ENCODE results near the gene COL2A1. TPM values are rescaled to one million over a fixed set of nuclear protein-coding genes. Genes with fewer than 3 reads are reported as not detected.

The COL2A1 gene
- total RNA-seq, 2 donors from 2014 or later, result not detected

DNA sequence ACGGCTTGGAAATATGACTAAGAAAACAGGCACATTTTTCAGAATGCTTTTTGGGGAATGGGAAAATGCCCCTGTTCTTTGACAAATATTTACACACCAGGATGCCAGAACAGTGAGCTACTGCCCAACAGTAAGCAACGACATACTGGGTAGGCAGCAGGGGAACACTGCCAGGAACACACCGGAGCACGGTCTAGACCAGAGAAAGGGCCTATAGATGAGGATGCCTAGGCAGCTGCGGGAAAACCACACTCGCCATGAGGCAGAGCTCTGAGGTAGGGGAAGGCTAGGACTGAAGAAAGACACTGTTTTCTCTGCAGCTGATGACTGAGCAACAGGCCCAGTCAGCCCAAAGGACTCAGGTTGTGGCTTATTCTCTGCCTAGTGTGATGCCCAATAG is 45.9 kb upstream of the COL2A1 start:
- Histone ChIP-seq H3K27me3 (no peaks in the 10 kb centered on the region), H3K36me3 (replicated peaks in 1 of 2; ENCODE audit: insufficient read depth in 1 of 2, low read depth in 2 of 2) (peaks cover 5 to 7% of the 10 kb centered on the region in 2 donors), H3K4me1 (no peaks in the 10 kb centered on the region), H3K4me3 (no peak overlapping the region), H3K27ac (no peak overlapping the region), H3K9me3 (no peaks in the 10 kb centered on the region)
- TF ChIP-seq, protein P1, sequence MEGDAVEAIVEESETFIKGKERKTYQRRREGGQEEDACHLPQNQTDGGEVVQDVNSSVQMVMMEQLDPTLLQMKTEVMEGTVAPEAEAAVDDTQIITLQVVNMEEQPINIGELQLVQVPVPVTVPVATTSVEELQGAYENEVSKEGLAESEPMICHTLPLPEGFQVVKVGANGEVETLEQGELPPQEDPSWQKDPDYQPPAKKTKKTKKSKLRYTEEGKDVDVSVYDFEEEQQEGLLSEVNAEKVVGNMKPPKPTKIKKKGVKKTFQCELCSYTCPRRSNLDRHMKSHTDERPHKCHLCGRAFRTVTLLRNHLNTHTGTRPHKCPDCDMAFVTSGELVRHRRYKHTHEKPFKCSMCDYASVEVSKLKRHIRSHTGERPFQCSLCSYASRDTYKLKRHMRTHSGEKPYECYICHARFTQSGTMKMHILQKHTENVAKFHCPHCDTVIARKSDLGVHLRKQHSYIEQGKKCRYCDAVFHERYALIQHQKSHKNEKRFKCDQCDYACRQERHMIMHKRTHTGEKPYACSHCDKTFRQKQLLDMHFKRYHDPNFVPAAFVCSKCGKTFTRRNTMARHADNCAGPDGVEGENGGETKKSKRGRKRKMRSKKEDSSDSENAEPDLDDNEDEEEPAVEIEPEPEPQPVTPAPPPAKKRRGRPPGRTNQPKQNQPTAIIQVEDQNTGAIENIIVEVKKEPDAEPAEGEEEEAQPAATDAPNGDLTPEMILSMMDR (IDR thresholded peaks at IDR 0.05), result no peak
- TF ChIP-seq POLR2A (IDR thresholded peaks at IDR 0.05), result no peak
- ATAC-seq, result no peak
- 73 to 86% methylated on average over 6 of the region's 6 CpGs for WGBS, 2 donors
- DNase-seq, result no peak
- intact Hi-C loops (cut with DNase I), result no loop called here

DNA sequence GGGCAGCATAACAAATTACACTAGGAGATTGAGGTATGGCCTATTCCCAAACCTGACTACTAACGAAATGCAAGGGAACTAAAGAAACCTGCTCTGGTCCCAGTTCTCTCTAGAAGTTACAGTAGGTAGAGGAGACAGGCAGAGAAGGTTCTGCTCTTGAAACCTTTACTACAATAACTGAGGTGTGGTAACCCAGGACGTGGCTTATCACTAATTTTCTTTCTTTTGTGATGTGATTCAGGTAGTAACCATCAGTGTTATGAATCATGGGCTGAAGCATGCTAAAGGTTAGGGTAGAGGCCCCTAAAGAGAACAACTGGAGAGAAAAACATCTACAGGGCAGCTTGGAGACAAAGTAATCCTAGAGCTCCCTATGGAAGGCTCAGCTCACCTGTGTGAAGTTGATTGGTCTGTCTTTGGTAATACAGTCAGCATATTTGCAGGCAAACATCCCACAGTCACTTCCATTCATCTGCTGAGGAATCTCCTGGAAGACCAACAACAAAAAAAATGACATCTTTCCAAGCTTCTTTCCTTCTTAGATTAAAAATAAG is 41.8 kb upstream of the COL2A1 start:
- no peak for DNase-seq
- WGBS, 2 donors, result 83 to 84% methylated on average over 2 of the region's 2 CpGs
- Histone ChIP-seq H3K36me3 (replicated peaks in 1 of 2; ENCODE audit: insufficient read depth in 1 of 2, low read depth in 2 of 2) (peaks cover 7 to 10% of the 10 kb centered on the region in 2 donors), H3K4me3 (no peak overlapping the region), H3K27me3 (no peaks in the 10 kb centered on the region), H3K9me3 (no peaks in the 10 kb centered on the region), H3K4me1 (no peaks in the 10 kb centered on the region), H3K27ac (no peak overlapping the region)
- TF ChIP-seq POLR2A (IDR thresholded peaks at IDR 0.05), result no peak
- TF ChIP-seq, protein P1 (IDR thresholded peaks at IDR 0.05), result no peak
- ATAC-seq, result no peak
- intact Hi-C loops (cut with DNase I), result no loop called here

DNA sequence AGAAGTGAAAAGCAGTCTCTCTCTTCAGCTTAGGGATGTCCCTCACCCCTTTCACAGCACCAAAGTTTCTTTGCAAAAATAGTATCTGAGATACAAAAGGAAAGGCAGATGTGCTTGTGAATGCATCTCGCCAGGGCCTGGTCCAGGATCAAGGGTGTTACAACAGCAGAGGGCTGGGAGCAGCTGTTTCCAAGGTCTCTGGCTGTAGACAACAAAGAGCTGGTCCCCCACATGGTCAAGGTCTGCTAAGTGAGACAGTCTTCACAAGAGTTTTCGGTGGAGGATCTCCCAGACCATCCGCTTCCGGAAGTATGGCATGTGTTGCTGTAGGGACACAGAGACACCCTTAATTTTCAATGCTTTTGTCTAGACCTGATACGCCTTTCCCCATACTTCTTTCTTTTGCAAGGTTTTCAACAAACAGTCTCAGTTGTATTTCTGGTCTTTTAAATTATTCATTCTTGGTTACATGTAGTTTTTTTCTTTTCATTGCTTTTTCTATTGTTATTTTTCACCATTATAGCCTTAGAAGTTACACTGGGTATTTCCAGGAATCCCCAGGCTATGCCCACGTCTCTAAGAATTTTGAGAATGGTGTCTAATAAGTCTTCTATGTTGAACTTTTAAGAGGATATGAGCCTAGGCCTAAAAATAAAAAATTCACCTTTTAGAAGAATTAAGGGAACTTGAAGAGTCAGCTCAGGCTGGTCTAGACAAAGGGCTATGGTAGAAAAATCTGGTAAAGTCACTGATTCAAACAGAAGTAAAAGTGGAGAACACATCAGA is 41.0 kb upstream of the COL2A1 start:
- 89 to 90% methylated on average over 6 of the region's 6 CpGs for WGBS, 2 donors
- ATAC-seq (no peak), DNase-seq (no peak)
- no peak overlapping the region for H3K27ac ChIP-seq
- intact Hi-C loops (cut with DNase I), result no loop called here
- H3K4me3 ChIP-seq, result no peak overlapping the region
- no peaks in the 10 kb centered on the region for H3K4me1 ChIP-seq
- H3K27me3 ChIP-seq, result no peaks in the 10 kb centered on the region
- H3K9me3 ChIP-seq, result no peaks in the 10 kb centered on the region
- TF ChIP-seq POLR2A (IDR thresholded peaks at IDR 0.05), result no peak
- TF ChIP-seq, protein P1 (IDR thresholded peaks at IDR 0.05), result no peak
- peaks cover 7 to 10% of the 10 kb centered on the region in 2 donors for H3K36me3 ChIP-seq (replicated peaks in 1 of 2; ENCODE audit: insufficient read depth in 1 of 2, low read depth in 2 of 2)

DNA sequence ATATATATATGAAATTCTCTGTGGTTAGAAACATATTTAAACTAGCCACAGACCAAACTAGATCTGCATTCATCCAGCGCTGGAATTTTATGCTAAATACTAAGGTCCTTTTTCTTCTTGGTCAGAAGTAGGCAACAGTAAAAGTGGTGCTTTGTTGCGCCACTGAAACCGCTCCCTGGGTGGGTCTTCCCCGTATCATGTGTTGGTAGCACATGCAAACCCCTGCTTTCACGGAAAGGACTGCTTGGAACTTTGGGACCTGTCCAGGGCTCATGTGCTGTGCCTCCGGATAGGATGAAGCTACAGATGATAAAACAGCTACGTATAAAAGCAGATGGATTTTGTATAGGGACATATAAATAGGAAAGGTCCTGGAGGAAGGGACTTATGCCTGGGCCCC is 40.1 kb upstream of the COL2A1 start:
- no peaks in the 10 kb centered on the region for H3K9me3 ChIP-seq
- H3K4me1 ChIP-seq, result no peaks in the 10 kb centered on the region
- DNase-seq (no peak), ATAC-seq (no peak)
- H3K27me3 ChIP-seq, result no peaks in the 10 kb centered on the region
- no peak overlapping the region for H3K4me3 ChIP-seq
- intact Hi-C loops (cut with DNase I), result no loop called here
- TF ChIP-seq, protein P1 (IDR thresholded peaks at IDR 0.05), result no peak
- no peak for TF ChIP-seq POLR2A (IDR thresholded peaks at IDR 0.05)
- H3K36me3 ChIP-seq (replicated peaks in 1 of 2; ENCODE audit: insufficient read depth in 1 of 2, low read depth in 2 of 2), result peaks cover 7 to 10% of the 10 kb centered on the region in 2 donors
- 90 to 95% methylated on average over 7 of the region's 7 CpGs for WGBS, 2 donors
- no peak overlapping the region for H3K27ac ChIP-seq
